Type B pancreatic cell (in vitro differentiated cells): ENCODE results near the gene MSI2. TPM values are rescaled to one million over a fixed set of nuclear protein-coding genes. Genes with fewer than 3 reads are reported as not detected.

Source experiments
- DNase-seq: peaks from one replicate; pipeline ENCODE4 v3.0.0; 2021; ENCODE audit warnings: mixed read lengths; ENCODE audit not compliant: unreplicated experiment; ENCODE audit errors: extremely low spot score
- H3K27ac Mint-ChIP-seq: 2 replicates; pipeline ENCODE4 v1.8.0; 2021; ENCODE audit warnings: mild to moderate bottlenecking, mixed read lengths
- H3K27me3 Mint-ChIP-seq: 2 replicates; pipeline ENCODE4 v1.8.0; 2021; ENCODE audit warnings: mixed read lengths
- H3K36me3 Mint-ChIP-seq: 2 replicates; pipeline ENCODE4 v1.8.0; 2021; ENCODE audit warnings: mixed read lengths
- H3K4me1 Mint-ChIP-seq: one replicate; pipeline ENCODE4 v1.8.0; 2021; ENCODE audit warnings: mixed read lengths; ENCODE audit not compliant: unreplicated experiment
- H3K4me3 Mint-ChIP-seq: 2 replicates; pipeline ENCODE4 v1.8.0; 2021; ENCODE audit warnings: mild to moderate bottlenecking, mixed read lengths
- H3K9me3 Mint-ChIP-seq: 2 replicates; pipeline ENCODE4 v1.8.0; 2021; ENCODE audit warnings: mixed read lengths
- total RNA-seq: library from RNA; stranded (reverse); gene quantifications from 2 replicates; pipeline ENCODE4 v1.2.1, GENCODE V29; 2021; ENCODE audit warnings: low replicate concordance
- TF ChIP-seq, protein P1 (sequence below): fragments of 200-600 bp; sonication (generic); conservative IDR thresholded peaks from 2 replicates; pipeline ENCODE4 v1.5.0; 2021; ENCODE audit warnings: antibody characterized with exemption, mild to moderate bottlenecking

MSI2 gene
- total RNA-seq, 1 donor from 2014 or later, result 158 TPM

DNA sequence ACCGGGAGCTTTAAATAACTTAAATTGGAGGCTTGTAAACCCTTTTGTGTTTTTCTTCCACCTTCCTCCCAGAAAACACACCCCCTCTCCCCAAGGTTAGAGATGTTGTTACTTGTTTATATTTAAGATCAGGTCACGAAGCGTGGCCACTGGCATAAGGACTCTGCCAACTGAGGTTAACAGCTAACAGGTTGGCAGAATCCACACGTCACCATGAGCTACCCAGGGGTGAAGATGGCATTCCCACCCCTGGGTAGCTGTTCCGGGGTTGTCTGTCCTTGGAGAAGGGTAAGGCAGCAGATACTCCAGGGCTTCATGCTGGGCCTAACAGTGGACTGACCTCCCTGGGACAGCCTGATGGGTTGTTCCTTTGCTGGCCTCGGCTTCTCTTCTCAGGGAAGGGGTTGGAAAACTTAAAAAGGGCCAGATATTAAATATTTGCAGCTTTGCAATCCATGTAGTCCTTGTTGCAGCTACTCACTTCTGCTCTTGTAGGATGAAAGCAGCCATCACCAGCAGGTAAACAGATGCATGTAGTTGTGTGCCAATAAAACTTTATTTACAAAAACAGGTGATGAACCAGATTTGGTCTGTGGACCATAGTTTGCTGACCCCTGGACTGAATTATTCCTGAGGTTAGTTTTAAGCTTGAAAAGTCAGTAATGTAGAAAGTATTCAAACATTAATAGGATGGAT lies 148.6 kb downstream of the MSI2 start:
- Mint-ChIP-seq H3K4me3 (no peak overlapping the region), H3K9me3 (no peaks in the 10 kb centered on the region), H3K4me1 (peaks cover 65% of the 10 kb centered on the region), H3K27me3 (no peaks in the 10 kb centered on the region), H3K27ac (no peak overlapping the region), H3K36me3 (peaks cover 37% of the 10 kb centered on the region)
- DNase-seq, result no peak
- TF ChIP-seq, protein P1, sequence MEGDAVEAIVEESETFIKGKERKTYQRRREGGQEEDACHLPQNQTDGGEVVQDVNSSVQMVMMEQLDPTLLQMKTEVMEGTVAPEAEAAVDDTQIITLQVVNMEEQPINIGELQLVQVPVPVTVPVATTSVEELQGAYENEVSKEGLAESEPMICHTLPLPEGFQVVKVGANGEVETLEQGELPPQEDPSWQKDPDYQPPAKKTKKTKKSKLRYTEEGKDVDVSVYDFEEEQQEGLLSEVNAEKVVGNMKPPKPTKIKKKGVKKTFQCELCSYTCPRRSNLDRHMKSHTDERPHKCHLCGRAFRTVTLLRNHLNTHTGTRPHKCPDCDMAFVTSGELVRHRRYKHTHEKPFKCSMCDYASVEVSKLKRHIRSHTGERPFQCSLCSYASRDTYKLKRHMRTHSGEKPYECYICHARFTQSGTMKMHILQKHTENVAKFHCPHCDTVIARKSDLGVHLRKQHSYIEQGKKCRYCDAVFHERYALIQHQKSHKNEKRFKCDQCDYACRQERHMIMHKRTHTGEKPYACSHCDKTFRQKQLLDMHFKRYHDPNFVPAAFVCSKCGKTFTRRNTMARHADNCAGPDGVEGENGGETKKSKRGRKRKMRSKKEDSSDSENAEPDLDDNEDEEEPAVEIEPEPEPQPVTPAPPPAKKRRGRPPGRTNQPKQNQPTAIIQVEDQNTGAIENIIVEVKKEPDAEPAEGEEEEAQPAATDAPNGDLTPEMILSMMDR, result no peak

DNA sequence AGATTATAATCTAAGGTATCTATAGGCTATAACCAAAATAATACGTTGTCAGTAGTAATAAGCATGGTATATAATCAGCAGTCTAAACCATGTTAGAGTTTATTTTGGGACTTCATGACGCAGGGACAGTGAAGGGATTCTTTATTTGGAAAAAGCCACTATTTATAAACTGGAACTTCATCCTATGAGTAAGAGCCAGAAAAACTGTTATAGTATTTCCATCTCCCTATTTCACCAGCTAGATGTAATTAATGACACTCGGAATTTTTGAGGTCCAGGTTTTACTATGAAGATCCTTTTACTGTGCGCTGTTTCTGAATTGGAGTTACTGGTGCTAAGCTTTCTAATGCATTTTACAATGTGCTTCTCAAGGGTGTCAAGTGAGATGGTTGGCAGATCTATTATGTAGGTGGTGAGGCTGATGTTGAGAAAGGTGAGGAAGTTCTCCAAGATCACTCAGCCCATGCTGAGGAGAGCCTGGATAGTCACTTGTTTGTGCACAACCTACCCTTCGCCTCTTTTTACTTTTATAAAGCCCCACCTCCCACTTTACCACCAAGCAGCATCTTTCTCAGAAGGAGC lies 149.3 kb downstream of the MSI2 start:
- peak overlapping the region; percentile 87 for H3K27ac Mint-ChIP-seq
- peaks cover 64% of the 10 kb centered on the region for H3K4me1 Mint-ChIP-seq
- H3K4me3 Mint-ChIP-seq, result no peak overlapping the region
- H3K36me3 Mint-ChIP-seq, result peaks cover 32% of the 10 kb centered on the region
- no peak for DNase-seq
- no peaks in the 10 kb centered on the region for H3K27me3 Mint-ChIP-seq
- TF ChIP-seq, protein P1, result no peak
- no peaks in the 10 kb centered on the region for H3K9me3 Mint-ChIP-seq

DNA sequence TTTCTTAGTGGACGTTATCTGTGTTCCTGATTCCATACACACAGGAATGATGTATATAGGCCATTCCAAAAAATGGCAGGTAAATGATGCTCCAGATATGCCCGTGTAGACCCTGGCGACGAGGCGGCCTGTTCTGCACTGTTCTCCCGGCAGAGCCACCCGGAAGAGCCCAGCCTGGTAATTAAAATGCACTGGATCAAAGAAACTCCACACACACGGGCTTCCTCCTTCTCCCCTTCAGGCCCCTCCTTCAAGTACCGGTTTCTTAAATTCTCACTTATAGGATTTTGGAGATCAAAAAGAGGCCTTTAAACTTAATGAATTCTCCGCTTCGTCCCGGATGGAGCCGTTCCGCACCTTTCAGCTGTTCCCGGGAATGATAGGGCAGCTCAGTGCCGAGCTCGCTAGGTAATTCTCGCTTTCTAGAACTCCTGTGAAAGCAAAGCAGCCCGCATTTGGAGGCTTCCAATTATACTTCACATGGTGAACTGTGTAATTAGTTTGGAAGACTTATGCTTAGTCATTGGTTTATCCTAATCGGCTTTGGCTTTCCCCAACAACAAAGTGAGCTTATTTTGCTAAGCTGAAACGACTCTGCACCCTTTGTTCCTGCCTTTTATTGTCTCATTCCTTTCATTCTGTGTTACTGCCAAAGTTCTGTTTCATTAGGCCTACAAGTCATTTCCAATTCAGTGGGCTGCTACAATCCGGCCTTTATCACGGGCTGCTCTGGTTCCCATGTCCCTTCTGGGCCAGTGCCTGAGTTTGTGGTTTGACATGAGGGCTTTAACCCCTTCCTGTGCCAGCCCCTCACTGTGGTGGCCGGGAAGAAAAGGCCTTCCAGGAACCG lies 150.0 kb downstream of the MSI2 start:
- Mint-ChIP-seq H3K4me3 (peak overlapping the region; percentile 46), H3K9me3 (no peaks in the 10 kb centered on the region), H3K36me3 (peaks cover 25% of the 10 kb centered on the region), H3K27ac (peak overlapping the region; percentile 87), H3K4me1 (peaks cover 56% of the 10 kb centered on the region), H3K27me3 (no peaks in the 10 kb centered on the region)
- no peak for DNase-seq
- TF ChIP-seq, protein P1, result no peak

DNA sequence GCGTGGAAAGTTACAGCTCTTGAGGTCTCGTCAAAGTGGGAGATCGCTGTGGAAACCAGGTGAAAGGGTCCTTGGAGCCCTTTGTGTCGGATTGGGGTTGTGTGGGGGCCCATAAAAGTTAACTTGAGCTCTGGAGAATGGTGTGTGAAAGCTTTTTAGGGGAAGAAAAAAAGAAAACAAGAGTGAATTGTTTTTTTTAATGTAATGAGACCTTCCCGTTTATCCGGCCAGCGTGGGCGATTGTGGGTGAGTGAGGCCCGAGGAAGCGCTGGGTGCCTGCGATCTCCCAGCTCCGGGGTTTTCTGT lies 150.6 kb downstream of the MSI2 start:
- Mint-ChIP-seq H3K9me3 (no peaks in the 10 kb centered on the region), H3K4me1 (peaks cover 52% of the 10 kb centered on the region), H3K27me3 (no peaks in the 10 kb centered on the region), H3K4me3 (peak overlapping the region; percentile 71), H3K27ac (peak overlapping the region; percentile 87), H3K36me3 (peaks cover 24% of the 10 kb centered on the region)
- TF ChIP-seq, protein P1, result no peak
- DNase-seq, result no peak

DNA sequence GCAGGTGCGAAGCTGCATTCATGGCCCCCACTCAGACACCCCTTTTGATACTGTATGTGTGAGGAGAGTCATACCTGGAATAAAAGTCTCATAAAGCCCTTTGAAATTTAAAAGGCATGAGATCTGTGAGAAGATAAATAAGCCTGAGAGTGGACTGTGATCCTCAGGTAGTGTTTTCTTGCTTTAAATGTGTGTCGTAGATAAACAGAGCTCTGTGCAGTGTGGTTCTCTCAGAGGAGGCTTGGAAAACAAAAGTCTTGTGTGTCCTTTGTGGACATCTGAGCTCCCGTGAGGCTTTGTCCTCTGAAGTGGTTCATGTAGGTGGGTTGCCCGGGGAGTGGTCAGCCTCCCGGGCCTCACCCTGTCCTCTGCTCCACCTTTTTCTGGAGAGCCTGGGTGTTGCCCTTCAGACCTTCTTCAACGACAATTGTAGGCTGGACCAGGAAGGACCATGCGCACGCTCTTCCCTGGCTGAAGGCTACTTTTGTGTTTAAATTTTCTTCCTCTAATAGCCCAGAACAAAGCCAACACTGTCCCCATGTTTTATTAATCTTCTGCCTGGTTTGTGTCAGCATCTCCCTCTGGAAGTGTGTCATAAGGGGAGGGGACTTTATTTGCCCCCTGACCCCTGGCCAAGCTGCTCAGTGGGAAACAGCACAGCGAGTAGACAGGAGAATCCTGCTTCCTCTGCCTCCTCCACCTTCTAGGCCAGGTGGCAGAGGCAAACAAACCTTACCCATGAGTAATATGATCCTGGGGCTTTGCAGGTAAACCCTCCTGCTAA lies 151.2 kb downstream of the MSI2 start:
- H3K27me3 Mint-ChIP-seq, result no peaks in the 10 kb centered on the region
- TF ChIP-seq, protein P1, result no peak
- H3K9me3 Mint-ChIP-seq, result no peaks in the 10 kb centered on the region
- no peak for DNase-seq
- H3K4me3 Mint-ChIP-seq, result peak overlapping the region; percentile 71
- H3K4me1 Mint-ChIP-seq, result peaks cover 52% of the 10 kb centered on the region
- peak overlapping the region; percentile 87 for H3K27ac Mint-ChIP-seq
- H3K36me3 Mint-ChIP-seq, result peaks cover 24% of the 10 kb centered on the region
